GM19035 (cell line): ENCODE measurements around the gene PCBP1.
"Not testable (repeated sequence)": the region's sequence is repeated elsewhere in the genome, so short reads cannot be mapped to it uniquely, and the experiment has no call there.

ENCODE experiments used
- ATAC-seq: cut with Tn5 transposase; IDR thresholded peaks from one replicate; pipeline ENCODE4 v1.9.1; 2021; ENCODE audit not compliant: unreplicated experiment

Gene PCBP1

GRCh38 chr2:70086838-70087701, at the start of gene PCBP1:
Gene PCBP1 (plus strand): TSS chr2:70087477. CDS start chr2:70087744, 267 bp downstream.
- ATAC-seq, result peak; percentile 35

GRCh38 chr2:70039366-70039765, 47.9 kb upstream of the PCBP1 start:
- ATAC-seq, result no peak

- no peak for ATAC-seq
These were observed 45.6 kb upstream of the PCBP1 start for GRCh38 chr2:70041663-70042062.

GRCh38 chr2:70042246-70042645, 45.0 kb upstream of the PCBP1 start:
- no peak for ATAC-seq

GRCh38 chr2:70043252-70043875, 43.9 kb upstream of the PCBP1 start:
- ATAC-seq, result no peak

GRCh38 chr2:70044290-70045040, 42.8 kb upstream of the PCBP1 start:
- ATAC-seq, result no peak

GRCh38 chr2:70045405-70045804, 41.9 kb upstream of the PCBP1 start:
- ATAC-seq, result no peak

GRCh38 chr2:70045932-70046331, 41.3 kb upstream of the PCBP1 start:
- no peak for ATAC-seq

GRCh38 chr2:70046534-70046933, 40.7 kb upstream of the PCBP1 start:
- no peak for ATAC-seq

- ATAC-seq, result no peak
These were observed 39.8 kb upstream of the PCBP1 start for GRCh38 chr2:70047451-70047850.

GRCh38 chr2:70049255-70049654, 38.0 kb upstream of the PCBP1 start:
- no peak for ATAC-seq

GRCh38 chr2:70050631-70051425, 36.4 kb upstream of the PCBP1 start:
- ATAC-seq, result no peak

GRCh38 chr2:70055259-70055658, 32.0 kb upstream of the PCBP1 start:
- not testable (repeated sequence) for ATAC-seq

- ATAC-seq, result no peak
These were observed 26.0 kb upstream of the PCBP1 start for GRCh38 chr2:70061317-70061716.

- no peak for ATAC-seq
These were observed 25.0 kb upstream of the PCBP1 start for GRCh38 chr2:70062270-70062669.

- no peak for ATAC-seq
These were observed 19.2 kb upstream of the PCBP1 start for GRCh38 chr2:70068119-70068518.

GRCh38 chr2:70069049-70069448, 18.2 kb upstream of the PCBP1 start:
- ATAC-seq, result peak; percentile 73

GRCh38 chr2:70070542-70071268, 16.6 kb upstream of the PCBP1 start:
- ATAC-seq, result peak; percentile 75

GRCh38 chr2:70073493-70073892, 13.8 kb upstream of the PCBP1 start:
- ATAC-seq, result no peak

- ATAC-seq, result no peak
These were observed 8.9 kb upstream of the PCBP1 start for GRCh38 chr2:70078384-70078783.
